ENCODE measurements around the gene FYCO1.

The FYCO1 gene

DNA sequence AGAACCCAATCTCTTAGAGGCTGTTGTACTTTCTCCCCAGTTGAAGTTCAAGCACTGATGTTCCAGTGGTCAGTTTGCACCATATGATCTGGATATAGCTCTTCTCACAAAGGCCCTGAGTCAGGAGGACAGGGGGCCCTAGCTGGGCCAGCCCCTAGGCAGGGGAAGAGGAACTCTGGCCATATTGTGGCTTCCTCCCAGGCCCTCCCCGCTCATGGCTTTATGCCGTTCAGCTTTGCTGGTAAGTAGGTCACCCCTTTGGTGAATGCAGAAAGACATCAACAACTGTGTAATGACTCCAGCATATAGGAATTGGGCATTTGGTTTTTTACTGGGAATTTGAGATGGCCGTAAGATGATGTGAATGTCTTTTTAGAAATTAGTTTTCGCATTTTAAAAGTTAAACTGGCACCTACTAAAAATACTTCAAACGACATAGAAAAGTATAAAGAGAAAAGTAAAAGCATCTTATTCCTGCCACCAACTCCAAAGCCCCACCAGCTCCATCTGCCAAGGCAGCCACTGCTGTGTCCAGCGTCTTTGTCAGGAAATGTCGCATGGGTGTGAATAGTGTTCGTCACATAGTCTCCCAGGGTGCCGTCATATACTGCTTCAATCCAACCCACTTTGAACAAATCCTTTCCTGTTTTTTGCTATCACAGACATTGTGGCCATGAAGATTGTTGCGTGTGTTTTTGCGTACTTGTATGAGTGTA, 84.0 kb downstream of the FYCO1 start:
- DNase-seq: no peak

DNA sequence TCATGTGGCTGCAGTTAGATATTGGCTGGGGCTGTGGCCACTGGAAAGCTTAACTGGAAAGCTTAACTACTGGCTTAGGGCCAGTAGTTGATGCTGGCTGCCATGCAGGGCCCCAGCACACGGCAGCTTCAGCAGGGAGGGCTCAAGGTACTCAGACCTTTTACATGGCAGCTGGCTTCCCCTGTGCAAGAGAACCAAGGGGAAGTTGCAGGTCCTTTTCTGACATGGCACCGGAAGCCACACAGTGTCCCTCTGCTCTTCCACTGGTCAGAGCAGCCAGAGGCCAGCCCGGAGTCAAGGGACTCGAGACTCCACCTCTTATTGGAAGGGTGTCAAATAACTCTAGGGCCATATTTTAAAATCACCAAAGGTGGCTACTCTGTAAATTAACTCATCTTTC, 84.7 kb downstream of the FYCO1 start:
- DNase-seq: no peak

DNA sequence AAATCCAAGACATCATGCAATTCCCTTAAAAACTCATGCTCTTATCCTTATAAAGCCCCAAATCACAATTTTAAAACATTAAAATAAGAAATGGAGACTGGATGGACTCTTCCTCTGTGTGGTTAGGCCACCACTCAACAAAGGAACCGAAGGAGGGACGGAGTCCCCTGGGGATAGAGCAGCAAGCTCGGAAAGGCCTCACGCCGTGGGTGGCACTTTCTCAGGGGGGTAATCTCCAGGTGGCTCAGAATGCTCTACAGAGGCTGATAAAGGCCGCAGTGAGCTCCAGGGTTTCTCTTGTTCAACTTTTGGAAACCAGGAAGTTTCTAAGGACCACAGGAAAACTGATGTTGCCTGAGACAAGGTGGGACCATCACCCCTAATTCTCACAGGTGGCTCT, 86.1 kb downstream of the FYCO1 start:
- no peak for DNase-seq

DNA sequence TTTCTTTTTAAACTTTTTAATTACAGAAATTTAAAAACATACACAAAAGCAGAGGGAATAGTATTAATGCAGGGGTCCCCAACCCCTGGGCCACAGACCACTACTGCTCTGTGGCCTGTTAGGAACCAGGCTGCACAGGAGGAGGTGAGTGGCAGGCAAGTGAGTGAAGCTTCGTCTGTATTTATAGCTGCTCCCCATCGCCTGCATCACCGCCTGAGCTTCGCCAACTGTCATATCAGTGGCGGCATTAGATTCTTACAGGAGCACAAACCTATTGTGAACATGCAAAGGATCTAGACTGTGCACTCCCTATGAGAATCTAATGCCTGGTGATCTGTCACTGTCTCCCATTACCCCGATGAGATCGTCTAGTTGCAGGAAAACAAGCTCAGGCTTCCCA, 86.9 kb downstream of the FYCO1 start:
- DNase-seq: no peak

DNA sequence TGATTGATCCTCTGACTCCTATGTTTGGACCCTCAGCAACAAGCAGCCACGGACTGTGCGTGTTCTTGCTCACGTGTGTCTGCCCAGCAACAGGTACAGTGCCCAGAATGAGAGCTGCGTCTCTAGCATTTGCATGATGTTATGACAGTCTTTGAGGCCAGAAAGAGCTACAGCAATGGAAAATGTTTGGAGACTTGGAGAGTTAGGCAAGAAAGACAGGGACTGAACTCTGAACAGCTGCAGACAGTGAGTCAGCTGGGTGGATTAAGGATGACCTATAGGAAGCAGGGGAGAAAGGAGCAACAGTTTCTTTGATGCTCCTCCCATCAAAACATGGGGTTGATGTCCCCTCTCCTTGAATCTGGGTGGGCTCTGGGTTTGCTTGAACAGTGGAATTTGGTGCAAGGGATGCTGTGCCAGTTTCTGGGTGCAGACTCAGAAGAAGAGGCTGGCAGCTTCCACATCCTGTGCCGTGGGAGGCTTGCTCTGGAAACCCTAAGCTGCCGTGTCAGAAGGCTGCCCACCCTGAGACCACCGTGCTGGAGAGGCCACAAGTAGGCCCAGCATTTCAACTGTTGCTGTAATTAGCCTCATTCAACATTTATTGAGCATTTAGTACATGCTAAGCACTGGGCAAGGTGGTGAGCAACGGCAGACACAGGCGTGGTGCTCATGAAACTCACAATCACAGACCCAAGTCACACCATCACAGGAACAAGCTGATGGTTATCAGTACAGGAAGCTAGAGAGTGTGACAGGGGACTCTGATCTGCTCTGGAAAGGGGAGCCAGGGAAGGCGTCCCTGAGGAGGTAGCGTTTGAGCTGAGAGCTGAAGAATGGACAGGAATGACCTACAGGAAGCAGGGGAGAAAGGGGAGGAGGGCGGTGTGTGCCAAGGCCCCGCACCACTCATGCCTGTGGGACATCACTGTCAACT, 87.6 kb downstream of the FYCO1 start:
- no peak for DNase-seq

DNA sequence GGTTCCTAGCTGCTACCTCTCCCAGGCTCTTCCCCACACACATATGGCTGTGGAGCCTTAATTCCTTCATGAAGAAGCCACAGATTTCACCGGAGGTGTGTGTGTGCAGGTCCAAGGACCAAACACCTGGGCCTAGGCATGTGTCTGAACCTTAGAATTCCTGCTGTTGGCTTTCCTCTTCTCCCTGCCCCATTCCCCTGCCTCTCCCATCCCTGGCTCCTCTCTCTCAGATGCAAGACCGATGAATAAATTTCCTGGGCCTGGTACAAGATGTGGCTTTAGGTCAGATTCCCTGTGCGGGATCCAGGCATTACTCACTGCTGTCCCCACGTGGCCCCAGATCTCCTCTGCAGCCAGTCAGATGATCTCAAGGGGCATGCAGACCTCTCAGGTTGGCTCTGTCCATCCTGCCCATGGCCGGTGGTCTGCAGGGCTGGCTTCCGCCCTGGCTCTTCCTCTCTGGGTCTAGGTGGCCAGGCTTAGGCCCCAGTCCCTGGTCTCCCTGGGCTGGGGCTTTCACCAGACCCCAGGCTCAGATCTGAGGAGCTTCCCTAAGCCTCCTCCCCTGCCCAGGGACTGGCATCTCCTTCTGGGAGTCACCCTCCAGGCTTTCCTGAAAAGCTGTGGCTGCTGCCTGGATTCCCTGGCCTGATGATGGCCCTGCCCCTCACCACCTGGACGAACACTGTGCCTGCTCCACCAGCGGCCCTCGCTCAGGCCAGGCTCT, 88.8 kb downstream of the FYCO1 start:
- no peak for DNase-seq

DNA sequence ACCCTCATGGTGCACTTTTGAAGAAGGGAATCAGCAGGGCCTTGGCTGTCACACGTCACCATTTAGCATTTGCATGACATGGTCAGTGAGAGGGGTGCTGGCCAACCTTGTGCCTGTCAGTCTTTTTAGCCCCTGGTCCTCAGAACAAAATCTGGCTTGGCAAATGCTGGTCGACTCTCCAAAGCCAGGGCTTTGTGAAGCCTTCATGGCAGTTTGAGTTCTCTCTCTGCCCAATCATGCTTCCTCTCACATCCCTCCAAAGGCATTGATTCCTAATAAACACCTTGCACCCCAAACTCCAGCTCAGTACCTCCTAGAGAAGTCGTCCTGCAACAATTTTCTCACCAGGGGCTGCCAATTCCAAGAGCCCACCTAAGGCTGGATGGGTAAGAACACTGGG, 89.9 kb downstream of the FYCO1 start:
- no peak for DNase-seq

DNA sequence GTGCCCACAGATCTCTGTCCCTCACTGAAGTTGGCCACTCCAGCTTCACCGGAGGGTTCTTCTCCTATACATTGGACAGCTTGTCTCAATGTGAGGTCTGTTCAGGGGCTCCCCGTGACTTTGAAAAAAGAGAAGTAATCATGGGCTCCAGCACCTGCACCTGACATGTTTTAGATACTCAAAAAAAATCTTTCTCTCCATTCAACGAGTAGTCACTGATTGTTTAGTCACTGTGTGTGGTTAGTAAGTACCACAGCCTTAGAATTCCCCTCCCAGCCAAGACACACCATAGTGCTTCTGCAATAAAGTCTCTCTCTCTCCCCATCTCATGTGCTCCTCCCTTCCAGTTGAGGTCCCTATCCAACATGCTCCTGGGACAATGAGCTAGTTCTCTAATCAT, 90.7 kb downstream of the FYCO1 start:
- no peak for DNase-seq

DNA sequence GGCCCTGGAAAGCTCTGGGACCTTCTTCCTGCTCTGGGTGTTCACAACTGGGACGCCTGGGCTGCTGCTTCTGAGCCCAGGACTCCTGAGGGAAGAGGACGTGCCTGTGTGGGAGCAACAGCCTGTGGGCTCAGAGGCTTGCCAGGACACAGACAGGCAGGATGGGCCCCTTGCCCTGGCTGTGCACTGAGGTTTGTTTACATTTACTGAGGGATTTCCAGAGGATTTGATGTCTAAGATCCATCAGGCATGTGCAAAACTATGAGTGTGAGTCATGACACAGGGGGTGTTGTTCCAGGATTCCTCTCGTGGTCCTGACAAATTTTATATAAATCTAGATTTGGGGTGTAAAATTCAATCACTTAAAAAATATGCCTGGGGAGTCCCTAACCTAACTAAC, 98.7 kb downstream of the FYCO1 start:
- DNase-seq: no peak

DNA sequence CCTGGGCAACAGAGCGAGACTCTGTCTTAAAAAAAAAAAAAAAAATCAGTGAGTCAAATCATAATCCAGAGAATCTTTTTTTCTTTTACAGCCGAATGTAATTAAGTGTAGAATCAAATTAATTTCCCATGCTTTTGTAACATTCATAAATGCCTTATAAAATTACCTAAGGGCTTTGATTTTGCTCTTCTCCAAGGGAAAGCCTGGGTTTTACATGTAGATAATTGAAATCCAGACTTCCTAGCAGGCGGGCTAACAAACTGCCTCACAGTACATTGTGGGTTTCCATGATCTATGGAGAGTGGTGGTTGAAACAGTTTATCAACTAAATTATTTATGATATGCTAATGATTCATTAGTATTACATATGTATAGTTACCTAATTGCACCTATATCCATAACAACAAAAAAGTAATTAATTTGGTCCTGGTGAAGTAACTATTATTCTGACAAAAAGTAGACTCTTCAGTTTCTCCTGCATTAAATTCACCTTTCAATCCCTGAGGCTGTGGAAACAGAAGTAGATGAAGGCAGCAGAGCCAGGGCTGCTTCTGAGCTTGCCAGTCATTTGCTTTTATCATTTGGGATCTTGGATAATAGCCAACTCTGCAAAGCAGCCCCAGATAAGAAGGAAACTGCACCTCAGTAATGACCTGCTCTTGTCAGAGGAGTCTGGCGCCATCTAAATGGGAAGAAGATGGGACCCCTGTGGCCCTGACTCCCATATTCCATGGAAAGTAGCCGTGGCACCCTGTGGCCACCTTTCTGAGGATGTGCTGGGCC, 99.7 kb downstream of the FYCO1 start:
- no peak for DNase-seq

DNA sequence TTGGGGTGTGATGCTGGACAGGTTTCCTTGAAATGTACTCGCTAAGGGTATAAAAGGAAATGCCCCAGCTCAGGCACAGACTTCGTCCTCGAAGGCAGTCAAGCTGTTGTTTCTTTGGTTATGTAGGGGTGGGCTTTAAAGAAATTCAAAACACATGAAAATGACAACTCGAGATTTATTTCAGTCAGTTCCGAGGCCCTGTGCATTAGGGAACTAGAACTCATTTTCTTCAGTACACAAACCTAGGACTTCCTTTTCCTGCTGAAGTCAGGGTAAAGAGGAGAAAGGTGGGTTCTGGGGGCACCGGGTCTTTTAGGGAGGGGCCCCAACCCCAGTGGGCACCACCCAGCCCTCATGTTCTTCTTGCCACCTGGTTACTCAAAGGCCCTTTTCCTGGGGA, 101.6 kb downstream of the FYCO1 start:
- DNase-seq: no peak

DNA sequence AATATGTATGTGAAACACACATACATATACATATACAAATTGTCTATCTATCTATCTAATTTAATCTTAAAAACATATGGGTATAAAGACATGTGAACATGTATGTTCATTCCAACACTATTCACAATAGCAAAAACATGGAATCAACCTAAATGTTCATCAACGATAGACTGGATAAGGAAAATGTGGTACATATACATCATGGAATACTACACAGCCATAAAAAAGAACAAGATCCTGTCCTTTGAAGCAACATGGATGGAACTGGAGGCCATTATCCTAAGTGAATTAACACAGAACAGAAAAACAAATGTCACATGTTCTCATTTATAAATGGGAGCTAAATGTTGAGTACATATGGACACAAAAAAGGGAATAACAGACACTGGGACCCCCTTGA, 103.5 kb downstream of the FYCO1 start:
- no peak for DNase-seq

DNA sequence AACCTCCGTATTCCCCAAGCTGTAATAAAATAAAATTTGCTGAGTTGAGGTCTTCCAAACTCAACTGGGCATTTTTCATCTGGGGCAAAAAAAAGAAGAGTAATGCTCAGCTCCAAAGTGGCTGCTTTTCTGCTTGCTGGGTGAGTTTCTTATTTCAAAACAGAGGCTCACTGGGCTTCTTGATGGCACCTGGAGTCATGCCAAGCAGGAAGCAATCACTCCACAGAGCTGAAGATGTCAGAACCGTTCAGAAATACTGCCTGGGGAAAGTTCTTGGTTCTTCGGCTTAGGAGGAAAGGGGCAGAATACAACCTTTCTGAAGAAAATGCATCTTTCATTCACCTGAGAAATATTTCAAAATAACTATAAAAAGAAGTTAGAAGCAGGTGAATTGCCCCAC, 105.2 kb downstream of the FYCO1 start:
- no peak for DNase-seq

DNA sequence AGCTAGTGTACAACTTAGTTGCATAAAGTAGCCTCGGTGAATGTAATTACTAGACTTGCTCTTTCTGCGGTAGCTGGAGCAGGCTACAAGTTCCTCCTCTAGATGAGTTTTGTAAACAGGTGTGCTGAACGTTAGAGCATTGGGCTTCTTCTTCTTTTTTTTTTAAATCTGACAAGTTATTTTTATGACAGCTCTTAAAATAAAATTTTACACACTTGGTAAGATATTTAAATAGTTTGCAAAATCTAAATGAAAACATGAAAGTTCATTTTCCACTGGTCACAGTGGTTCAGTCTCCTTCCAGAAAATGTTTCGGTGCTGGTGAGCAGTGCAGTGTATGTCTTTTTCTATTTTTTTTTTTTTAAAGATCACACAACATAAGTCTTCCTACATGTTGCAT, 106.3 kb downstream of the FYCO1 start:
- DNase-seq: no peak

DNA sequence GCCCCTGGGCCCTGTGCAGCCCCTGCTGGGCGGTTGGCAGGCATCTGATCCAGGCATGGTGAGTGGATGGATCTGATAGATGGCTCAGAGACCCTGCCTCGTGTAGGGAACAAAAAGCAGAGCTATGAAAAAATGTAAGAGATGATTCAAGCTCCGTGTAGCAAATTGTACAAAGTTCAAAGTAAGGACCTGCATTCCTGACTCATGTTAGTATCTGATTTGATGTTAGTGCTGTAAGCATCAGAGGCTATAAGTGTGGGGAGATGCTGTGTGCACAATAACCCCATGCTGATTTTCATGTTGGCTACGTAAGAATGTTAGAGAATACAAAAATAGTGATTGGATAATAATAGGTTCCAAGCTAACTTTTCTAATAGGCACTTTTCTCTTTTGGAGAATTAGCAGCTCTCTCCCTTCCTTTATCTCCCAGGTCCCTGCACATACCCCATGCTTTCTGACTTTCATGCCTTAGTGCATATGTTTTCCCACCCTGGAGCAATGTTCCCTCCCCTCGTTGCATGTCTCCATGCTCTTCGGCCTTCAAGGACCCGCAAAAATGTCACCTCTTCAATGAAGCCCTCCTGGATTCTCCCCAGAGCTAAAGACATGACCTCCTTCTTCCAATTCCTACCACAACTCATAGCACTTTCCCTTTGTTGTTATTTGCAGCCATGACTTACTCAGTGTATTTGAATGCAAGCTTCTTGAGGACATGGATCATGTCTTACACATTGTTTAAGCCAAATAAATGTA, 107.7 kb downstream of the FYCO1 start:
- no peak for DNase-seq

DNA sequence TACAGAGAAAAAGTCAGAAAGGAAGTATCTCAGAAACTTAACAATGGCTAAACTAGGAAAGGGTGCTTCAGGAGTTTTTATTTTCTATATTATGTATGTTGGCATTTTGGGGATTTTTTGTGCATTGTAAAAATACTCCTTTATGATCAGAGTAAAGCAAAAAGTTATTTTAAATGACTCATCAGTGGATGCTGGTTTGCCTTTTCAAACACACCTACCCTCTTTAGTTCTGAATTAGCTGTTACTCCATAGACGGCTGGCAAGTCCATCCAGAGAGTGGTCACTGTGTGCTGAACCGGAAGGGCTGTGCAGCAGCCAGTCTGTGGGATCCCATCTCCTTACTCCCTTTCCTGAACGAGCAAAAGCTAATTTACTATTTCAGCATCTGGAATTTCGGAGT, 108.3 kb downstream of the FYCO1 start:
- no peak for DNase-seq

DNA sequence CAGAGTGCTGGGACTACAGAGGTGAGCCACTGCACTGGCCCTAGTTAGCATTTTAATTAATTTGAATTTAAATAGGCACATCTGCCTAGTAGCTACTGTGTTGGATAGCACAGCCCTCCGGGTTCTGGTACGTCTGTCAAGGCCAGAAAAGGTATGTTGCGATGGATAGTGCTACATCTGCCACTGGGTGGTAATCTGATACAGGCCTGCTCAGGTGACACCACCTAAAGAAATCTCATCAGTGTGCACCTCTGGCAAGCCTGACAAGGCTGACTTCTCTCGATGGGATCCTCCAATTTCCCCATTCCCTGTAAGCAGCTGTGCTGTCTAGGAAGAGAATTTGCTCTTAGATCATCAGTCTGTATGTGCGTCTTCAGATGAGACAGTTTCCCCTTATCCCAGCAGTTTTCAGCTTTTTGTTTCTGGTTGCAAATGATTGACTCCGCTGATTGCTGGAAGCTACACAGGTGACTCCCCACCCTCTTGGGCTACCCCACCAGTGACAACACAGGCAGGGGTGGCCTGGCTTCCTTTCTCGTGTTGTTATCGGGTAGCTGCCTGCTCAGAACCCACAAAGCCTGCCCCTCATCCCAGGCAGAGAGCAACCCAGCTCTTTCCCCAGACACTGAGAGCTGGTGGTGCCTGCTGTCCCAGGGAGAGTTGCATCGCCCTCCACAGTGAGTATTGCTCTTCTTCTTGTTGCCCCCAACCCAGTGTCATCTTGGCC, 109.5 kb downstream of the FYCO1 start, which contains the start of gene CCR9:
Gene CCR9, plus strand, starts transcription at position 565 of the 727 bp plus-strand sequence. CDS start 8,391 bp downstream, outside the sequence.
- DNase-seq: no peak

DNA sequence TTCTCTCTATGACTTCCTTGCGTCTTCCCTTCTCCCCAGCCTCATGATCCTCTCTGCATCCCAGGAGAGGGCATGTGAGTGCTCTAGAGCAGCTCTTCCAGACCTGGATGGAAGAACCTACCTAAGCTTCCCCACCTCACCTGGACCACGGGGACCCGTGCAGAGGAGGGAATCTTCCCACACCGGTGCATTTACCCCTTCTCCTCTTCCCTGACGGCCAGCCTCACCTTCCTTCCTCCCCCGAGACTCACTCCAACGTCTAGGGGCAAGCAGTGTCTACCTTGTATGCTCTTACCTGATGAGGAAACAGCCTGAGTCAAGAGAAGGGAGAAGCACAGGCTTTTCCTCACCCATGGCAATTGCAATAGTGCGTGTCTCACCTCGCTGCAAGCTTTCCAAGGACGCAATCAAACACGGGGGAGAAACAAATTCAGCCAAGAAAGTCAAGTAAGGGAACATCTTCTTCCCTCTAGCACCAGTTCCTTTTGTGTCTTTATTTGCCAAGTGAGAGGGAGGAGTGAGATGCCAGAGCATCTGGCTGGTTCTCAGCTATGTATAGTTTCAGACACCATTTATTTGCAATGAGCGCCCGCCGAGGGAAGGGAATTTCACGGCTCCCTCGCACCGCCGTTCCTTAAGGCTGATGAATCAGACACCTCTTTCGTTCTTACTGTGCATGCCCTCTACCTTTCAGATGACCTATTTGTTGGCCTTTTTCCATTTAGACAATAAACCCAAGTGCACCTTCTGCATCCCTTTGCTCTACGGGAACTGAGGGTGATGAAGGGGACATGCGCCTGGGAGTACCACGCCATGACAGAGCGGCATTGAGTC, 111.0 kb downstream of the FYCO1 start:
- no peak for DNase-seq

DNA sequence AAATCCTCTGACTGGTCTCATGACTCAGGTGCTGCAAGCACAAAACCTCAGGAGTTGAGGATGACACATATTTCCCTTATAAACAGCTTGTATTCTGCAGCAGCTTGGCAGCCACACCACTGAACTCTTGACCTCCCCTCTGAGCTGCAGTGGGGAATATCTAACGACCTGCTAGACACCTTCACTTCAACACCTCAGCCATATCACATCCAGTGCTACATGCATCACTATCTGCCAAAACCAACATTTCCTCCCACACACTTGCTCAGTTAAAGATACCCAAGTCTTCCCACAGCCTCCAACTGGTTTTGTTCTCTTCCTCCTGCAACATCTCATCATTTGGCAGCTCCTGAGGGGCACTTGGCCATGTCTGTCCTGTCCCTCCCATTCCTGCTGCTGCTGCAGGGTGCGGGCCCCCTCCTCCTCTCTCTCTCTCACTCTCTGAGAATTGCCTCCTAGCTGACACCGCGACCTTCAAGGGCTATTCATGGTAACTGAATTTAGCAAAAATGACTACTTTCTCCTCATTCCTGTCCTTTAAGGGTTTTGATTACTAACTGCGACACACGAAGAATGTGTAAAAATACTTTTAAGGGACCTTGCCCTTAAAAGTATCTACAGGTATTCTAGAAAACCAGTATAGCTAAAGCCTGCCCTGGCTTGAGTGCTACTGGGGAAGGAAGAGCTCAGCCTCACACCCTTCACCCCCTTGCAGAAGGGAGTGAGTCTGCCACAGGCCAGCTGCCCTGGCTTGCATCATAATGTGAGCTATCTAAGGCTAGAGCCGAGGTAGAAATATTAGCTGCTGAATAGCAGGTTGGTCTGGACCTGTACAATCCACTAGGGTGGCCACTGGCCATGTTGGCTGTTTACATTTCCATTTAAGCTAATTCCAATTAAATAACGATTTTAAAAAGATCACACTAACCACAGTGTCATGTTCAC, 114.3 kb downstream of the FYCO1 start:
- DNase-seq: no peak

Data from effector CD4-positive, alpha-beta T cell (primary cell).